Mononuclear cell (primary cell): Measurements from ENCODE around the gene GEMIN4. TPM values are rescaled to one million over a fixed set of nuclear protein-coding genes. Genes with fewer than 3 reads are reported as not detected.

ENCODE experiments used
- H3K27me3 ChIP-seq: 2 replicates; pipeline ENCODE4 v1.6.0; 2011; ENCODE audit warnings: low read length, control low read depth; ENCODE audit not compliant: insufficient read depth
- H3K4me1 ChIP-seq: 2 replicates; pipeline ENCODE4 v1.5.1; 2011; ENCODE audit warnings: mild to moderate bottlenecking, low read length, control low read depth; ENCODE audit not compliant: insufficient read depth
- H3K4me3 ChIP-seq: 2 replicates; pipeline ENCODE4 v1.5.1; 2011; ENCODE audit warnings: mild to moderate bottlenecking, low read length, moderate library complexity
- H3K9me3 ChIP-seq: 2 replicates; pipeline ENCODE4 v1.5.1; 2011; ENCODE audit warnings: low read depth, mild to moderate bottlenecking, control low read depth, low read length
- total RNA-seq: library from RNA; depleted of rRNA; stranded (reverse); fragments of >200 nt; gene quantifications from one replicate; pipeline ENCODE4 v1.2.3, GENCODE V29; 2012

Gene GEMIN4
- total RNA-seq, 1 donor, result 10.0 TPM

DNA sequence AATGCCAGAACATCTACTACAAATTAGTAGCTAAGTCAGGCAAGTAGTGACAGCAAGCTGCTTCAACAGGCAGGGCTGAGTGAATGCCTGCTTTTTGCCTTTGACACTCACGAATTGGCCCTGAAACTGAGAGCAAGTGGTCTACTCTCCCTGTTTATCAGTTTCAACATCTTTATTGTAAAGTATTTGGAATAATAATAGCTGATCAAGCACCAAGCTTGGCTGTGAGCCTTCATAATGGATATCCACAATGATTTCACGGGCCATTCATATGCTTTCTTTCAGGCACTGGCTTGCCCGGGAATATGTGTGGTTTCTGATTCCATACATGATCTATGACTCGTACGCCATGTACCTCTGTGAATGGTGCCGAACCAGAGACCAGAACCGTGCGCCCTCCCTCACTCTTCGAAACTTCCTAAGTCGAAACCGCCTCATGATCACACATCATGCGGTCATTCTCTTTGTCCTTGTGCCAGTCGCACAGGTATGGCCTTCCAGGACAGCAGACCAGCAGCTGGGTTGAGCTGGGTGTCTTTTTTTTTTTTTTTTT is 14.4 kb downstream of the GEMIN4 start:
- H3K27me3 ChIP-seq, result peaks cover 8% of the 10 kb centered on the region
- no peaks in the 10 kb centered on the region for H3K9me3 ChIP-seq

DNA sequence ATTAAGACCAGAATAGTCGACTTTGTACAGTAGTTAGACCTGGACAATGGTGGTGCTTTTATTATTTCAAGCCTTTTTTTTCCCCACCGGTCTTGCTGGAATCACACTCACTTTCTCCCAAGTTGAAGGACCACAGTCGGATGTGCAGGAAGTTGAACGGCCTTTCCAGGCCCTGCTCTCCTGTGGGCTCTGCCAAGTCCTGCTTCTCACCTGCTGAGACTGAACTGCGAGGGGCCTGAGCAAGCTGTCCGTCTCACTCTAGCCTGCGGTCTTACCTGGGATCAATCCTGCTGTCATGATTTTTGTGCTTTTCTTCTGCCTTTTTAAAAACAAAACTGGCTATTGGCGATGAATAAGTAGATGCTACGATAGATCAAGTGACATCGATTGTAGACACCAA is 18.3 kb downstream of the GEMIN4 start:
- Histone ChIP-seq H3K4me3 (no peak overlapping the region), H3K27me3 (peaks cover 21% of the 10 kb centered on the region), H3K9me3 (no peaks in the 10 kb centered on the region), H3K4me1 (peaks cover 12% of the 10 kb centered on the region)

More for the DNA sequence above, 14.4 kb downstream of the GEMIN4 start:
- peaks cover 22% of the 10 kb centered on the region for H3K4me1 ChIP-seq
- H3K4me3 ChIP-seq, result no peak overlapping the region

GRCh38 chr17:732902-733720 is 19.0 kb downstream of the GEMIN4 start:
- Histone ChIP-seq H3K9me3 (no peaks in the 10 kb centered on the region), H3K27me3 (peaks cover 21% of the 10 kb centered on the region), H3K4me1 (peaks cover 12% of the 10 kb centered on the region), H3K4me3 (peak overlapping the region; percentile 36)

GRCh38 chr17:732067-732901 is 19.8 kb downstream of the GEMIN4 start, which contains the start of gene TLCD3A:
TLCD3A (plus strand) TSS chr17:732596; CDS start chr17:732648, 52 bp downstream.
- Histone ChIP-seq H3K9me3 (no peaks in the 10 kb centered on the region), H3K27me3 (peaks cover 21% of the 10 kb centered on the region), H3K4me3 (peak within 1 kb of the TSS; percentile 36), H3K4me1 (peaks cover 12% of the 10 kb centered on the region)

- H3K4me1 ChIP-seq, result peaks cover 12% of the 10 kb centered on the region
- H3K9me3 ChIP-seq, result no peaks in the 10 kb centered on the region
- peaks cover 21% of the 10 kb centered on the region for H3K27me3 ChIP-seq
- peak overlapping the region; percentile 24 for H3K4me3 ChIP-seq
These were observed 20.4 kb downstream of the GEMIN4 start for GRCh38 chr17:731644-732066.

DNA sequence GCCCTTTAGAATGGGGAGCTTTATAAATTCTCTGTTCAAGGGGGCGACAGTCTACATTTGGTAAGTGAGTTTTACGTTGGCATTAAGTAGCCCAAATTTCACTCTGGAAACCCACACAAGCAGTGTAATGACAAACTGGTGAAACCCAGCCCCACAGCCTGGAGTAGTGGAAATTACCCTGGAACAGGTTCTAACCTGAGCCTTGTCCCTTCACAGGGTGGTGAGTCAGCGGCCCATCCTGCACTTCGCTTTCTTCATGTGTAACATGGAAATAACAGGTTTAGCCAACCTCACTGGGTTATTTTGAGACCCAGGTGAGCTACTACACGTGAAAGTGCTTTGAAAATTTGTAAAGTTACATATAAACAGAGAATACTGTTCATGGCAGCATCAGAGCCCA is 23.2 kb downstream of the GEMIN4 start:
- H3K9me3 ChIP-seq, result no peaks in the 10 kb centered on the region

DNA sequence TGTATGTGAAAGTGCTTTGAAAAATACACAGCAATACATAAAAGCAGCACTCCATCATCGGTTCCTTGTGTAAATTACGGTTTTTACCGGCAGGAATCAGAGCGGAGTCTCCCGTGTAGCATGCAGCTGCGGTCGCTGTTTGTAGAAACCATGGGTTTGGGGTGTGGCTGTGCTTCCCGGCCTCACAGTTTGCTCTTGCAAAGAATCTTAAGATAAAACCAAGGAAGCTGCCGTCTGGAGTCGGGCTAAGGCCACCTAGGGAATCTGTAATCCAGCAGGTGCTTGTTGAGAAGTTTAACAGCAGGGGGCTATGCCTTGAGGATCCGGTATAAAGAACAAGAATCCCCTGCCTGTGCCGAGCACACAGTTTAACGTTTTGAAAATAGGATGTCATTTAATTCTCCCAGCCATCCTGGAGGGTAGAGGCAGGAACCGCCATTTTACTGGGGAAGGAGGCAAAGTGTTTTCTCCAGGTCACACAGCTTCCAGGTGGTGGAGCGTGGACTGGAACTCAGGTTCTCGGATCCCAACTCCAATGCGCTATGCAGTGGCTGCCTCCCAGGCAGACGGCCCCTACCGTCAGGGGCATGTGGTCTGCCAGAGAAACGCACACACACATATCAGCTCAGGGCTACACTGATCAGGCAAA is 25.7 kb downstream of the GEMIN4 start:
- Histone ChIP-seq H3K27me3 (peaks cover 10% of the 10 kb centered on the region), H3K9me3 (no peaks in the 10 kb centered on the region), H3K4me3 (no peak overlapping the region), H3K4me1 (no peaks in the 10 kb centered on the region)

More for the DNA sequence above, 23.2 kb downstream of the GEMIN4 start:
- Histone ChIP-seq H3K4me1 (peaks cover 12% of the 10 kb centered on the region), H3K27me3 (peaks cover 21% of the 10 kb centered on the region), H3K4me3 (no peak overlapping the region)

- Histone ChIP-seq H3K4me3 (no peak overlapping the region), H3K27me3 (peaks cover 4% of the 10 kb centered on the region), H3K4me1 (no peaks in the 10 kb centered on the region), H3K9me3 (no peaks in the 10 kb centered on the region)
These were observed 26.3 kb downstream of the GEMIN4 start for GRCh38 chr17:725746-726145.

- H3K4me3 ChIP-seq, result no peak overlapping the region
- no peaks in the 10 kb centered on the region for H3K9me3 ChIP-seq
- no peaks in the 10 kb centered on the region for H3K27me3 ChIP-seq
- H3K4me1 ChIP-seq, result no peaks in the 10 kb centered on the region
These were observed 27.0 kb downstream of the GEMIN4 start for GRCh38 chr17:725084-725483.

- H3K4me1 ChIP-seq, result no peaks in the 10 kb centered on the region
- H3K27me3 ChIP-seq, result no peaks in the 10 kb centered on the region
- H3K9me3 ChIP-seq, result no peaks in the 10 kb centered on the region
- H3K4me3 ChIP-seq, result no peak overlapping the region
These were observed 30.5 kb downstream of the GEMIN4 start for GRCh38 chr17:721540-721937.

GRCh38 chr17:720706-721539 is 31.1 kb downstream of the GEMIN4 start:
- no peaks in the 10 kb centered on the region for H3K27me3 ChIP-seq
- no peaks in the 10 kb centered on the region for H3K9me3 ChIP-seq
- H3K4me3 ChIP-seq, result no peak overlapping the region
- H3K4me1 ChIP-seq, result no peaks in the 10 kb centered on the region

DNA sequence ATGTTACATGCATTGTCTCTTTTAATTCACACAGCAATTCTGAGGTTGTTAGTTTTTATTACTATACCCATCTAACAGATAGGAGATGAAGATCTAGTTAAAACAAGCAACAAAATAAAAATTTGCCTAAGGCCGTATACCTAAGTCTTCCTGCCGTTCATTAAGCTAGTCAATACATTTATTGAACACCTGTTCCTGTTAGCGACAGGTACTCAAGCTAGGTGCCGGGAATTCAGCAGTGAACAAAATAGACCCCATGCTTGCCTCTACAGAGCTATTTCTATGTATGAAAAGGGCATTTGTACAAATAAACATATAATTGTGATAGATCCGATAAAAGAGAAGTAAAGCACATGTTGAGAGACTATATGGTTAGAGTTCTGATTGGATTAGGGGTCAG is 34.0 kb downstream of the GEMIN4 start:
- Histone ChIP-seq H3K4me1 (peaks cover 19% of the 10 kb centered on the region), H3K4me3 (no peak overlapping the region), H3K27me3 (no peaks in the 10 kb centered on the region), H3K9me3 (no peaks in the 10 kb centered on the region)

DNA sequence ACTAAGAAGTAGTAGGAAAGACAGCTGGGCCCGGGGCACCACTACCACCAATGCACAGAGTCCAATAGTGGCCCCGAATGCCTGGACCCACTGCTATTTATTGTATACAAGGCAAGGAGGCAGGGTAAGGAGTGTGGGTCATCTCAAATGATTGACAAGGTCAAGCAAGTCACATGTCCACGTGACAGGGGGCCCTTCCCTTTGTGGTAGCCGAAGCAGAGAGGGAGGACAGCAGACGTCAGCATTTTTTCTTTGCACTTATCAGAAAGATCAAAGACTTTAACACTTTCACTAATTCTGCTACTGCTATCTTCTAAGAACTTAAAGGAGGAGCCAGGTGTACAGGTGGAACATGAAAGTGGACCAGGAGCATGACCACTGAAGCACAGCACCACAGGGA is 43.9 kb downstream of the GEMIN4 start:
- Histone ChIP-seq H3K9me3 (no peaks in the 10 kb centered on the region), H3K4me1 (peaks cover 5% of the 10 kb centered on the region), H3K27me3 (no peaks in the 10 kb centered on the region), H3K4me3 (no peak overlapping the region)

GRCh38 chr17:705863-706262 is 46.2 kb downstream of the GEMIN4 start:
- Histone ChIP-seq H3K9me3 (no peaks in the 10 kb centered on the region), H3K27me3 (no peaks in the 10 kb centered on the region), H3K4me1 (no peaks in the 10 kb centered on the region), H3K4me3 (no peak overlapping the region)
